DMS53 (cell line): ENCODE measurements around the gene ST6GALNAC3.
A peak's percentile ranks its signal among the peaks of the same experiment; 100 is the strongest.
"Not testable (repeated sequence)": the region's sequence is repeated elsewhere in the genome, so short reads cannot be mapped to it uniquely, and the experiment has no call there.

Source experiments
- DNase-seq: peaks from one replicate; lab custom pipeline; 2025; lab: John Stamatoyannopoulos, UW

Gene ST6GALNAC3

GRCh38 chr1:76106719-76107235 lies 32.2 kb downstream of the ST6GALNAC3 start:
- DNase-seq: no peak

GRCh38 chr1:76109404-76109803 lies 34.9 kb downstream of the ST6GALNAC3 start:
- no peak for DNase-seq

GRCh38 chr1:76109901-76110560 lies 35.5 kb downstream of the ST6GALNAC3 start:
- DNase-seq: no peak

GRCh38 chr1:76110666-76111065 lies 36.1 kb downstream of the ST6GALNAC3 start:
- DNase-seq: no peak

GRCh38 chr1:76112321-76112720 lies 37.8 kb downstream of the ST6GALNAC3 start:
- DNase-seq: not testable (repeated sequence)

- no peak for DNase-seq
These were observed 38.9 kb downstream of the ST6GALNAC3 start for GRCh38 chr1:76113446-76113845.

- no peak for DNase-seq
These were observed 40.6 kb downstream of the ST6GALNAC3 start for GRCh38 chr1:76115171-76115570.

- no peak for DNase-seq
These were observed 47.3 kb downstream of the ST6GALNAC3 start for GRCh38 chr1:76121850-76122249.

- DNase-seq: no peak
These were observed 47.7 kb downstream of the ST6GALNAC3 start for GRCh38 chr1:76122271-76122670.

- DNase-seq: not testable (repeated sequence)
These were observed 49.0 kb downstream of the ST6GALNAC3 start for GRCh38 chr1:76123411-76124064.

GRCh38 chr1:76124196-76124595 lies 49.6 kb downstream of the ST6GALNAC3 start:
- DNase-seq: no peak

GRCh38 chr1:76125473-76126219 lies 51.1 kb downstream of the ST6GALNAC3 start:
- DNase-seq: no peak

GRCh38 chr1:76128096-76128495 lies 53.5 kb downstream of the ST6GALNAC3 start:
- DNase-seq: no peak

GRCh38 chr1:76129731-76130130 lies 55.2 kb downstream of the ST6GALNAC3 start:
- DNase-seq: no peak

GRCh38 chr1:76130992-76131391 lies 56.4 kb downstream of the ST6GALNAC3 start:
- DNase-seq: no peak

GRCh38 chr1:76133977-76134376 lies 59.4 kb downstream of the ST6GALNAC3 start:
- DNase-seq: no peak

- DNase-seq: no peak
These were observed 61.3 kb downstream of the ST6GALNAC3 start for GRCh38 chr1:76135835-76136234.

- DNase-seq: no peak
These were observed 62.3 kb downstream of the ST6GALNAC3 start for GRCh38 chr1:76136894-76137293.

GRCh38 chr1:76137746-76138145 lies 63.2 kb downstream of the ST6GALNAC3 start:
- DNase-seq: no peak

GRCh38 chr1:76138217-76138616 lies 63.7 kb downstream of the ST6GALNAC3 start:
- DNase-seq: no peak

- peak; percentile 17 for DNase-seq
These were observed 65.7 kb downstream of the ST6GALNAC3 start for GRCh38 chr1:76140227-76140626.

- no peak for DNase-seq
These were observed 67.4 kb downstream of the ST6GALNAC3 start for GRCh38 chr1:76141929-76142328.
